ENCODE measurements around the gene ADGRA1.

ADGRA1 gene

GRCh38 chr10:133096616-133097269, 9.0 kb downstream of the ADGRA1 start:
- Histone ChIP-seq H3K9ac (ENCODE audit: low read length in 2 of 2) (no peak overlapping the region), H3K4me3 (ENCODE audit: low read length in 2 of 2) (no peak overlapping the region), H3K27me3 (ENCODE audit: control insufficient read depth in 1 of 2, insufficient read depth in 2 of 2, low read length in 2 of 2) (peaks cover 11 to 28% of the 10 kb centered on the region in 2 donors), H3K4me1 (ENCODE audit: control insufficient read depth, insufficient read depth, low read length) (no peaks in the 10 kb centered on the region), H3K9me3 (ENCODE audit: control insufficient read depth in 2 of 2, low read length in 2 of 2) (no peaks in the 10 kb centered on the region), H3K36me3 (ENCODE audit: control insufficient read depth in 2 of 2, insufficient read depth in 2 of 2, low read length in 2 of 2) (no peaks in the 10 kb centered on the region), H3K27ac (ENCODE audit: low read length) (no peak overlapping the region)

DNA sequence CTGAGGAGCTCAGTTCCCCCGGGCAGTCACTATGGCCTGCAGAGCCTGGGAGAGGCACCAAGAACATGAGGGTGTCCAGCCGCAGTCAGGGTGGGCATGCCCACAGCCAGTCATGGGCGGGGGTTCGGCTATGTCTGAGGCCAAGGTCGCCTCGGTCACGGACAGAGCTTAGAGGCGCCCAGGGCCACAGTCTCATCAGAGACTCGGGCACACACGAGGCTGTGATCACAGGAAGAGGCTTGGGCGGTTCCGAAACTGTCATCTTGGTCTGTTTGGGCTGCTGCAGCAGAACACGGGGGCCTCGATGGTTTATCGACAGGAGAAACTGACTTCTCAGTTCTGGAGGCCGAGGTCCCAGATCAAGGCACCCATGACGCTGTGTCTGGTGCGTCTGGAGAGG, 9.7 kb downstream of the ADGRA1 start:
- Histone ChIP-seq H3K9me3 (ENCODE audit: control insufficient read depth in 2 of 2, low read length in 2 of 2) (no peaks in the 10 kb centered on the region), H3K27me3 (ENCODE audit: control insufficient read depth in 1 of 2, insufficient read depth in 2 of 2, low read length in 2 of 2) (peaks cover 11 to 28% of the 10 kb centered on the region in 2 donors), H3K27ac (ENCODE audit: low read length) (no peak overlapping the region)

DNA sequence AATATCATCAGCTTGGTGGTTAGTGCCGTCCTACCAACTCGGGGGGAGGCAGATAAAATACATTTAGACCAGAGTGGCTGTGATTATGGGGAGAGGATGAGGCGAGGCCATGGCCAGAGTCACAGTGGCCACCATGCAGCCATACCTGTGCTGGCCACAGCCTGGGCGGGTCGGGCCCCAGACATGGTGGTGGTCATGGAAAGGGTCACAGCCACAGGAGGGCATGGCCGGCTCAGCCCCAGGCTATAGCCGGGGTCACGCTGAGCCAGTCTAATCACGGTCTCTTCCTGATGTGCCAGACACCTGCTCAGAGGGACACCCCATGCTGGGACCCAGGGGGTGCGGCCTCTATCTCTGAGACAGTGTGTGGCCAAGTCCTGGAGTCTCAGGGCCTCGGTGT, 10.2 kb downstream of the ADGRA1 start:
- Histone ChIP-seq H3K9ac (ENCODE audit: low read length in 2 of 2) (no peak overlapping the region), H3K27me3 (ENCODE audit: control insufficient read depth in 1 of 2, insufficient read depth in 2 of 2, low read length in 2 of 2) (peaks cover 9 to 28% of the 10 kb centered on the region in 2 donors), H3K27ac (ENCODE audit: low read length) (no peak overlapping the region), H3K4me1 (ENCODE audit: control insufficient read depth, insufficient read depth, low read length) (no peaks in the 10 kb centered on the region), H3K36me3 (ENCODE audit: control insufficient read depth in 2 of 2, insufficient read depth in 2 of 2, low read length in 2 of 2) (no peaks in the 10 kb centered on the region), H3K9me3 (ENCODE audit: control insufficient read depth in 2 of 2, low read length in 2 of 2) (no peaks in the 10 kb centered on the region), H3K4me3 (ENCODE audit: low read length in 2 of 2) (no peak overlapping the region)

More for the DNA sequence above, 9.7 kb downstream of the ADGRA1 start:
- no peak overlapping the region for H3K9ac ChIP-seq (ENCODE audit: low read length in 2 of 2)
- no peaks in the 10 kb centered on the region for H3K4me1 ChIP-seq (ENCODE audit: control insufficient read depth, insufficient read depth, low read length)
- no peaks in the 10 kb centered on the region for H3K36me3 ChIP-seq (ENCODE audit: control insufficient read depth in 2 of 2, insufficient read depth in 2 of 2, low read length in 2 of 2)
- H3K4me3 ChIP-seq (ENCODE audit: low read length in 2 of 2): no peak overlapping the region

- H3K9ac ChIP-seq (ENCODE audit: low read length in 2 of 2): no peak overlapping the region
- H3K4me3 ChIP-seq (ENCODE audit: low read length in 2 of 2): no peak overlapping the region
- no peaks in the 10 kb centered on the region for H3K4me1 ChIP-seq (ENCODE audit: control insufficient read depth, insufficient read depth, low read length)
- H3K27ac ChIP-seq (ENCODE audit: low read length): no peak overlapping the region
- H3K9me3 ChIP-seq (ENCODE audit: control insufficient read depth in 2 of 2, low read length in 2 of 2): no peaks in the 10 kb centered on the region
- peaks cover 8 to 28% of the 10 kb centered on the region in 2 donors for H3K27me3 ChIP-seq (ENCODE audit: control insufficient read depth in 1 of 2, insufficient read depth in 2 of 2, low read length in 2 of 2)
- no peaks in the 10 kb centered on the region for H3K36me3 ChIP-seq (ENCODE audit: control insufficient read depth in 2 of 2, insufficient read depth in 2 of 2, low read length in 2 of 2)
Observed at GRCh38 chr10:133098426-133099124, 10.9 kb downstream of the ADGRA1 start.

DNA sequence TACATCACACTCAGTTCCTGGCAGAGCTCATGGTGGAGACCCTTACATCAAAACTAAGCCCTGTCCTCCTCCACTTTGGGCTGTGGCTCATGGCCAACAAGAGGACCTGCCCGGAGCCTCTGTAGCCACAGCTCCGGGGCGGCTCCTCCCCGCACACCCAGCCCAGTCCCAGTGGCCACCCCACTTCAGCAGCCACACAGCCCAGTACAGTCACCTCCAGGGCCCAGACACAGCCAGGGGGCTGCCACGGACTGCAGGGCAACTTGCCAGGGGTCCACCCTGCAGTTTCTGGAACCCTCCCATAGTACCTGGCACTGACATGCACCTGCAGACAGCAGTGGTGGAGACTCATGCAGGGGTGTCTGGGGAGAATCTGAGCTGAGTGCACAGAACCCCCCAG, 11.8 kb downstream of the ADGRA1 start:
- no peaks in the 10 kb centered on the region for H3K36me3 ChIP-seq (ENCODE audit: control insufficient read depth in 2 of 2, insufficient read depth in 2 of 2, low read length in 2 of 2)
- H3K27ac ChIP-seq (ENCODE audit: low read length): no peak overlapping the region
- peaks cover 10 to 31% of the 10 kb centered on the region in 2 donors for H3K27me3 ChIP-seq (ENCODE audit: control insufficient read depth in 1 of 2, insufficient read depth in 2 of 2, low read length in 2 of 2)
- no peaks in the 10 kb centered on the region for H3K4me1 ChIP-seq (ENCODE audit: control insufficient read depth, insufficient read depth, low read length)
- H3K9ac ChIP-seq (ENCODE audit: low read length in 2 of 2): no peak overlapping the region
- H3K9me3 ChIP-seq (ENCODE audit: control insufficient read depth in 2 of 2, low read length in 2 of 2): no peaks in the 10 kb centered on the region
- H3K4me3 ChIP-seq (ENCODE audit: low read length in 2 of 2): no peak overlapping the region

GRCh38 chr10:133100186-133100585, 12.5 kb downstream of the ADGRA1 start:
- no peak overlapping the region for H3K27ac ChIP-seq (ENCODE audit: low read length)
- H3K9ac ChIP-seq (ENCODE audit: low read length in 2 of 2): no peak overlapping the region
- H3K9me3 ChIP-seq (ENCODE audit: control insufficient read depth in 2 of 2, low read length in 2 of 2): no peaks in the 10 kb centered on the region
- H3K4me3 ChIP-seq (ENCODE audit: low read length in 2 of 2): no peak overlapping the region
- no peaks in the 10 kb centered on the region for H3K4me1 ChIP-seq (ENCODE audit: control insufficient read depth, insufficient read depth, low read length)
- H3K27me3 ChIP-seq (ENCODE audit: control insufficient read depth in 1 of 2, insufficient read depth in 2 of 2, low read length in 2 of 2): peaks cover 10 to 31% of the 10 kb centered on the region in 2 donors
- no peaks in the 10 kb centered on the region for H3K36me3 ChIP-seq (ENCODE audit: control insufficient read depth in 2 of 2, insufficient read depth in 2 of 2, low read length in 2 of 2)

DNA sequence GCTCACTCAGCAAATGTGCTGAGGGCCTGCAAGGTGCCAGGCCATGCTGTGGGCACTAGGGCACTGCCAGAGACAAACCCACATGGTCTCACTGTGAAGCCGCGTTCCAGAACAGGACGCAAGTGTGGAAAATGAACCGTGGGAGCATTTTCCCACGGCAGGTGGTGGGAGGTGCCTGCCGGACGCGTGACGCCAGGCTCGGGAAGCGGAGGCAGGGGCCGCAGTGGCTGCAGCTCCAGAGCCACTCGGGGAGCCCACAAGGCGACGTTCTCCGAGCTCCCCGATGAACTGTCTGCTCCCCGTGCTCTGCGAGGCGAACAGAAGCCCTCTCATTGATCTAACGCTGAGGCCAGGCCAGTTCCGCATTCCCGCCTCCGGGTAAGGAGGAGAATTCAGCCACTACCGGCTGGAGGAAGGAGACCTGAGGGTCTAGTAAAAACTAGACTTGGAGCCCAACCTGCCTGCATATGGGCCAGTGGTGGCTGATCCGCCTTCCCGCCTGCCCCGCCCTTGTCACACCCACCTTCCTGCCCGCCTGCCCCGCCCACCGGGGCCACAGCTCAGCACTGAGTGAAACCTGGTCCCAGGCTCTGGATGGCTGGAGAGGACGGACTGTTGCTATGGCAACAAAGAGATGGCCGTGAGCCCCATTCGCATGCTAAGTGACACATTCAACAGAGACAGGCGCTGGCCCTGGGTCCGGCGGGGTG, 13.1 kb downstream of the ADGRA1 start:
- Histone ChIP-seq H3K36me3 (ENCODE audit: control insufficient read depth in 2 of 2, insufficient read depth in 2 of 2, low read length in 2 of 2) (no peaks in the 10 kb centered on the region), H3K4me3 (ENCODE audit: low read length in 2 of 2) (no peak overlapping the region), H3K9me3 (ENCODE audit: control insufficient read depth in 2 of 2, low read length in 2 of 2) (no peaks in the 10 kb centered on the region), H3K27ac (ENCODE audit: low read length) (no peak overlapping the region), H3K9ac (ENCODE audit: low read length in 2 of 2) (no peak overlapping the region), H3K27me3 (ENCODE audit: control insufficient read depth in 1 of 2, insufficient read depth in 2 of 2, low read length in 2 of 2) (peaks cover 15 to 36% of the 10 kb centered on the region in 2 donors), H3K4me1 (ENCODE audit: control insufficient read depth, insufficient read depth, low read length) (no peaks in the 10 kb centered on the region)

- Histone ChIP-seq H3K4me3 (ENCODE audit: low read length in 2 of 2) (no peak overlapping the region), H3K27ac (ENCODE audit: low read length) (no peak overlapping the region), H3K9me3 (ENCODE audit: control insufficient read depth in 2 of 2, low read length in 2 of 2) (peaks cover 0 to 2% of the 10 kb centered on the region in 2 donors), H3K27me3 (ENCODE audit: control insufficient read depth in 1 of 2, insufficient read depth in 2 of 2, low read length in 2 of 2) (peaks cover 15 to 36% of the 10 kb centered on the region in 2 donors), H3K36me3 (ENCODE audit: control insufficient read depth in 2 of 2, insufficient read depth in 2 of 2, low read length in 2 of 2) (no peaks in the 10 kb centered on the region), H3K4me1 (ENCODE audit: control insufficient read depth, insufficient read depth, low read length) (no peaks in the 10 kb centered on the region), H3K9ac (ENCODE audit: low read length in 2 of 2) (no peak overlapping the region)
Observed at GRCh38 chr10:133101416-133101810, 13.7 kb downstream of the ADGRA1 start.

DNA sequence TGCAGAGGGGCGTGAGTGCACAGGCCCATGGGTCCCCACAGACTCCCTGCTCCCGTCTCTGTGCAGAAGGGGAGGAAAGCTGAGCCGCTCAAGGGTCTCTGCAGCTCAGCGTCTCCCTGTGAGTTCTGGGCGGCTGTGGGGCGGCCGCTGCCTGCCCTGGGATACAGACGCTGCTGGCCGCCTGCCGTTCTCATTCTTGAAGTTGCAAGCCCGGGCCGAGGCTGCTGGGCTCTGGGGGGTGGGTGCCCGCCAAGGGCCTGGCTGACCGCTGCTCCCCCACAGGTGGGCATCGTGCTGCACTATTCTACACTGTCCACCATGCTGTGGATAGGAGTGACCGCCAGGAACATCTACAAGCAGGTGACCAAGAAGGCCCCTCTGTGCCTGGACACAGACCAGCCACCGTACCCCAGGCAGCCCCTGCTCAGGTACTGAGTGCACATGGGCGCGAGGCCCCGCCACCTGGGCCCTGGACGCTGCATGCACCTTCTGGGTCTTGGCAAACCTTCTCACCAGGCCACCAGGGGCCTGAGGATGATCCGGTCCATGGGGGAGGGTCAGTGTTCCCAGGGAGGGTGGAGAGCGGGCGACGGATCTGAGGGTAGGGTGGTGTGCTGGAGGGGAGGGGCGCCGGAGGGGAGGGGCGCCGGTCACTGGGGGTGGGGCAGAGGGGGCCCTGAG, 14.8 kb downstream of the ADGRA1 start:
- no peak overlapping the region for H3K27ac ChIP-seq (ENCODE audit: low read length)
- no peak overlapping the region for H3K9ac ChIP-seq (ENCODE audit: low read length in 2 of 2)
- H3K9me3 ChIP-seq (ENCODE audit: control insufficient read depth in 2 of 2, low read length in 2 of 2): peaks cover 2 to 11% of the 10 kb centered on the region in 2 donors
- no peaks in the 10 kb centered on the region for H3K4me1 ChIP-seq (ENCODE audit: control insufficient read depth, insufficient read depth, low read length)
- H3K4me3 ChIP-seq (ENCODE audit: low read length in 2 of 2): no peak overlapping the region
- no peaks in the 10 kb centered on the region for H3K36me3 ChIP-seq (ENCODE audit: control insufficient read depth in 2 of 2, insufficient read depth in 2 of 2, low read length in 2 of 2)
- peaks cover 12 to 28% of the 10 kb centered on the region in 2 donors for H3K27me3 ChIP-seq (ENCODE audit: control insufficient read depth in 1 of 2, insufficient read depth in 2 of 2, low read length in 2 of 2)

DNA sequence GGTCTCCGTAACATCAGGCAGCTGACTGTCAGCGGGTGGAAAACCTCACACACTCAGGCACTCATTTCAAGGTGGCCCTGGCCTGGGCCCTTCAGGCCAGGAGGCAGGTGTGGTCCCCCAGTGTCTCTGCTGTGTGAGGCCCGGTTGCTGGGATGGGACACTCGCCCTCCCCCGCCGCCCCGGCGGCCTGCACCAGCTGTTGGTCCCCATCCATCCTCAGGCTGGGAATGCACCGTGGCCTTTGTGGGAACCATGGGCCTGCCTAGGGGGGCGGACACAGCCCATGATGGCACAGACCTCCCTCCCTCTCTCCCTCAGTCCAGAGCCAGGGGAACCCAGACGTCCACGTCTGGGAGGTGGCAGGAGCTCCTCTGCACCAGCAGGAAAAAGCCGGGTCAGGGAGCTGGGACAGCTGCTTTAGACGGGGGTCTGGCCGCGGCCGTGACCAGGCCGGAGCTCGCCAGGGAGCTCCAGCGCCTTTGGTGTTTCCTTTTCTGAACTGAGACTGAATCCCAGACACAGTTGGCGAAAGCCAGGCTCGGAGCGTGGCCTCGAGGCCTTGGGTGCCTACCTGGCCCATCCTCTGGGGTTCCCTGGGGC, 15.7 kb downstream of the ADGRA1 start:
- H3K9me3 ChIP-seq (ENCODE audit: control insufficient read depth in 2 of 2, low read length in 2 of 2): peaks cover 3 to 20% of the 10 kb centered on the region in 2 donors
- H3K9ac ChIP-seq (ENCODE audit: low read length in 2 of 2): no peak overlapping the region
- no peaks in the 10 kb centered on the region for H3K4me1 ChIP-seq (ENCODE audit: control insufficient read depth, insufficient read depth, low read length)
- H3K36me3 ChIP-seq (ENCODE audit: control insufficient read depth in 2 of 2, insufficient read depth in 2 of 2, low read length in 2 of 2): no peaks in the 10 kb centered on the region
- H3K4me3 ChIP-seq (ENCODE audit: low read length in 2 of 2): no peak overlapping the region
- H3K27ac ChIP-seq (ENCODE audit: low read length): no peak overlapping the region
- H3K27me3 ChIP-seq (ENCODE audit: control insufficient read depth in 1 of 2, insufficient read depth in 2 of 2, low read length in 2 of 2): peaks cover 9 to 22% of the 10 kb centered on the region in 2 donors
